Right lobe of liver (tissue), 4 donors: ENCODE data around the gene FCER1G.

ENCODE experiments used
- POLR2A ChIP-seq: fragments of 450-650 bp; IDR thresholded peaks from one replicate; pipeline ENCODE4 v1.6.1; 2017; ENCODE audit warnings: antibody characterized with exemption, mild to moderate bottlenecking
- TF ChIP-seq, protein P1 (sequence below), 4 donors: fragments of 200-600 bp in 3 of 4; fragments of 450-650 bp in 1 of 4; IDR thresholded peaks; one replicate each; pipeline versions ENCODE4 v1.5.1 to v1.8.0; 2016 to 2022; ENCODE audit warnings: antibody characterized with exemption in 4 of 4, mild to moderate bottlenecking in 2 of 4
- donor health status: DM: no; HTN: no; CAD: no.
- donor health status: DM: no; HTN: no; CAD: no.
- donor health status: DM: no; HTN: yes; CAD: no.

DNA sequence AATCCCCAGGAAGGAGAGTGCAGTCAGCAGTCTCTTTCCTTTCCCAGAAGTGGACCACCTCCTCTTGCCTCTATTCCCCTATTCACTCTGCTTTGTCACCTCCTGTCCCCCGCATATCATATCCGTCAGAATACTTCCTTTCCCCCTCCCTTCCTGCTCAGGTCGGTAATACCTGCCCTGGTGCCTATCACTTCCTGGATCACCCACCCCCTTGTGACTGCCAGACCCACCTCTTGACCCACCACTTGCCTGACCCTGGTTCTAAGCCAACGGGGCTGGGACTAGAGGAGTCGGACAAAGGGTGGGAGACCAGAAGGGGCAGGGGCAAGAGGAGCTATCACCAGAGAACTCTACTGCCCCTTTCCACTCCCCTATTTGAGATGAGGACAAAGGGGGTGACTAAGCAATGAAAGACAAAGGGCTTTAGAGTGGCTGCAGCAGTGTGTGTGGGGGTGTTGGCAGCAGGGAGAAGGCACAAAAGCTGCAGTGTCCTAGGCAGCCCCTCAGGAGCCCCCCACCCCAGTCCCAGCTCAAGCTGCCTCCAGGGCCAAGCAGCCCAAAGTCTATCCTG lies 14.6 kb upstream of the FCER1G start:
- TF ChIP-seq, protein P1, sequence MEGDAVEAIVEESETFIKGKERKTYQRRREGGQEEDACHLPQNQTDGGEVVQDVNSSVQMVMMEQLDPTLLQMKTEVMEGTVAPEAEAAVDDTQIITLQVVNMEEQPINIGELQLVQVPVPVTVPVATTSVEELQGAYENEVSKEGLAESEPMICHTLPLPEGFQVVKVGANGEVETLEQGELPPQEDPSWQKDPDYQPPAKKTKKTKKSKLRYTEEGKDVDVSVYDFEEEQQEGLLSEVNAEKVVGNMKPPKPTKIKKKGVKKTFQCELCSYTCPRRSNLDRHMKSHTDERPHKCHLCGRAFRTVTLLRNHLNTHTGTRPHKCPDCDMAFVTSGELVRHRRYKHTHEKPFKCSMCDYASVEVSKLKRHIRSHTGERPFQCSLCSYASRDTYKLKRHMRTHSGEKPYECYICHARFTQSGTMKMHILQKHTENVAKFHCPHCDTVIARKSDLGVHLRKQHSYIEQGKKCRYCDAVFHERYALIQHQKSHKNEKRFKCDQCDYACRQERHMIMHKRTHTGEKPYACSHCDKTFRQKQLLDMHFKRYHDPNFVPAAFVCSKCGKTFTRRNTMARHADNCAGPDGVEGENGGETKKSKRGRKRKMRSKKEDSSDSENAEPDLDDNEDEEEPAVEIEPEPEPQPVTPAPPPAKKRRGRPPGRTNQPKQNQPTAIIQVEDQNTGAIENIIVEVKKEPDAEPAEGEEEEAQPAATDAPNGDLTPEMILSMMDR (IDR thresholded peaks at IDR 0.05) = no peak
- no peak for TF ChIP-seq POLR2A
